Fibroblast of pulmonary artery (primary cell): ENCODE measurements around the gene FAM149A.

Experiments used
- DNase-seq: peaks from one replicate; pipeline ENCODE4 v3.0.0-alpha.2; 2010; ENCODE audit warnings: low read depth
- H3K4me3 ChIP-seq: replicated peaks from 2 replicates; pipeline ENCODE4 v1.5.1; 2011; ENCODE audit warnings: low read depth, mild to moderate bottlenecking, control low read depth, low read length, moderate library complexity
- CTCF ChIP-seq: IDR thresholded peaks from 2 replicates; pipeline ENCODE4 v1.5.1; 2011; ENCODE audit warnings: mild to moderate bottlenecking, control low read depth, low read length, inconsistent platforms; ENCODE audit errors: missing control alignments

The FAM149A gene

GRCh38 chr4:186128842-186129241 is 24.3 kb downstream of the FAM149A start:
- H3K4me3 ChIP-seq, result no peak overlapping the region
- DNase-seq, result no peak
- no peak for TF ChIP-seq CTCF

- DNase-seq, result no peak
- TF ChIP-seq CTCF, result no peak
- H3K4me3 ChIP-seq, result no peak overlapping the region
These were observed 27.4 kb downstream of the FAM149A start for GRCh38 chr4:186131935-186132334.

GRCh38 chr4:186132577-186133242 is 28.2 kb downstream of the FAM149A start:
- no peak overlapping the region for H3K4me3 ChIP-seq
- DNase-seq, result peak; percentile 55
- peak; percentile 36 for TF ChIP-seq CTCF

- DNase-seq, result no peak
- H3K4me3 ChIP-seq, result no peak overlapping the region
- TF ChIP-seq CTCF, result no peak
These were observed 29.8 kb downstream of the FAM149A start for GRCh38 chr4:186134257-186134656.

- DNase-seq, result no peak
- H3K4me3 ChIP-seq, result no peak overlapping the region
- TF ChIP-seq CTCF, result no peak
These were observed 30.4 kb downstream of the FAM149A start for GRCh38 chr4:186134861-186135260.

- H3K4me3 ChIP-seq, result no peak overlapping the region
- peak; percentile 72 for TF ChIP-seq CTCF
- peak; percentile 56 for DNase-seq
These were observed 32.8 kb downstream of the FAM149A start for GRCh38 chr4:186137196-186137794.
